Osteoblast (primary cell): ENCODE measurements around the gene SIL1. TPM values are rescaled to one million over a fixed set of nuclear protein-coding genes. Genes with fewer than 3 reads are reported as not detected.

Experiments used
- DNase-seq: peaks from one replicate; pipeline ENCODE4 v3.0.0; 2011; ENCODE audit warnings: low spot score, mixed read lengths; ENCODE audit not compliant: insufficient read length; ENCODE audit errors: missing footprints
- H2AFZ ChIP-seq: 2 replicates; pipeline ENCODE4 v1.6.0; 2011; ENCODE audit warnings: mild to moderate bottlenecking, low read length
- H3K27ac ChIP-seq: 2 replicates; pipeline ENCODE4 v1.5.1; 2011; ENCODE audit warnings: mild to moderate bottlenecking, low read depth, low read length, moderate library complexity
- H3K27me3 ChIP-seq: 2 replicates; pipeline ENCODE4 v1.6.0; 2012; ENCODE audit warnings: mild to moderate bottlenecking, control low read depth, inconsistent platforms, low read length, moderate library complexity; ENCODE audit not compliant: insufficient read depth
- H3K36me3 ChIP-seq: 2 replicates; pipeline ENCODE4 v1.5.1; 2011; ENCODE audit warnings: mild to moderate bottlenecking, low read length, control low read depth, moderate library complexity; ENCODE audit not compliant: insufficient read depth
- H3K4me1 ChIP-seq: 2 replicates; pipeline ENCODE4 v1.5.1; 2011; ENCODE audit warnings: mild to moderate bottlenecking, low read length, control low read depth, moderate library complexity; ENCODE audit not compliant: insufficient read depth
- H3K4me2 ChIP-seq: 2 replicates; pipeline ENCODE4 v1.6.0; 2011; ENCODE audit warnings: mild to moderate bottlenecking, low read length; ENCODE audit not compliant: insufficient read depth
- H3K4me3 ChIP-seq: fragments of 200-600 bp; sonication (generic); 3 replicates; pipeline ENCODE4 v1.5.1; 2012; ENCODE audit warnings: mild to moderate bottlenecking, low read length, inconsistent platforms; ENCODE audit not compliant: insufficient read depth
- H3K79me2 ChIP-seq: 2 replicates; pipeline ENCODE4 v1.6.0; 2012; ENCODE audit warnings: mild to moderate bottlenecking, low read length, control low read depth, inconsistent platforms; ENCODE audit not compliant: insufficient read depth
- H3K9me3 ChIP-seq: 2 replicates; pipeline ENCODE4 v1.5.1; 2011; ENCODE audit warnings: low read depth, low read length, control low read depth
- H4K20me1 ChIP-seq: 2 replicates; pipeline ENCODE4 v1.6.0; 2012; ENCODE audit warnings: mild to moderate bottlenecking, low read length, control low read depth; ENCODE audit not compliant: insufficient read depth
- CTCF ChIP-seq: IDR thresholded peaks from 2 replicates; pipeline ENCODE4 v1.5.1; 2011; ENCODE audit warnings: mild to moderate bottlenecking, low read depth, low read length, moderate library complexity; ENCODE audit errors: extremely low read depth
- total RNA-seq: library from RNA; depleted of rRNA; stranded (reverse); fragments of >200 nt; gene quantifications from 2 replicates; pipeline ENCODE4 v1.2.3, GENCODE V29; 2012

The SIL1 gene
- total RNA-seq, 1 donor, result 65.1 TPM

DNA sequence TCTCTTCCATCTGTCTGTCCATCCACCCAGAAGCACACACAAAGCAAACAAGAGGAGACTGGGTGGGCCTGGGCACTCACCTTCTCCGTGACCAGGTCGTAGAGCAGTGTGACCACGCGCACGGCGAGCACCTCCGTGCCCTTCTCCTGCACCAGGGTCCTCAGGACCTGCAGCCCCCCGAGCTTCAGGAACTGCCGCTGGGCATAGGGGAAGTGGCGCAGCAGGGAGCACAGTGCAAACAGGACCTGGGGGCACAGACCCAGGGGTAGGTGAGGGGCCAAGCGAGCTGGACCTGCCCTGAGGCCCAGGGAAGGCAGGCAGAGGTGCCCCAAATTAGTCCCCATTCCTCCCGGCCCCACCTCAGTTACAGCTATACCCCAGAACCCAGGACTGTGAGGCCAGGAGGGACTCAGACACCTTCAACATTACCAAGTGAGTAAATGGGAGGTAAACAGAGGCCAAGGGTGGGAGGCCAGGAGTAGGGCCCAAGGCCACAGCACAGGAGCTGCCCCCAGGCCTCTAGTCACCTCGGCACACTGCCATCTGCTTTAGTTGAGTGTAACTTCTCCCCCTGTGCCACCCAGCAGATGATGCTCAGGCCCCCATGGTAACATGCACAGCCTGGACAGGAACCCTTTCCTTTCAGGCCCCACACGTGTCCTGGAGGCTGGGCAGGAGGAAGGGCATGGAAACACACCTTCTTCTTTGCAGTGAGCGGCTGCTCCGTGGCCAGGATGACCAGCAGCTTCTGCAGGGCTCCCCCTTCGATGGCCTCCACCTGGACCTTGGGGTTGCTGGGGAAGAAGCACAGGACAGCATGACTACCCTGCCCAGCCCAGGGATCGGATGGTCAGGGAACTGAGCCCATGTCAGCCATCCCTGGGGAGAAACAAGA is 246.8 kb downstream of the SIL1 start:
- TF ChIP-seq CTCF, result no peak
- Histone ChIP-seq H3K27me3 (no peaks in the 10 kb centered on the region), H3K4me2 (no peak overlapping the region), H3K9me3 (no peaks in the 10 kb centered on the region), H3K4me3 (no peak overlapping the region), H2AFZ (no peak overlapping the region), H3K27ac (no peak overlapping the region), H3K79me2 (no peaks in the 10 kb centered on the region), H4K20me1 (peaks cover 4% of the 10 kb centered on the region), H3K4me1 (peaks cover 11% of the 10 kb centered on the region), H3K36me3 (peaks cover 9% of the 10 kb centered on the region)
- no peak for DNase-seq

DNA sequence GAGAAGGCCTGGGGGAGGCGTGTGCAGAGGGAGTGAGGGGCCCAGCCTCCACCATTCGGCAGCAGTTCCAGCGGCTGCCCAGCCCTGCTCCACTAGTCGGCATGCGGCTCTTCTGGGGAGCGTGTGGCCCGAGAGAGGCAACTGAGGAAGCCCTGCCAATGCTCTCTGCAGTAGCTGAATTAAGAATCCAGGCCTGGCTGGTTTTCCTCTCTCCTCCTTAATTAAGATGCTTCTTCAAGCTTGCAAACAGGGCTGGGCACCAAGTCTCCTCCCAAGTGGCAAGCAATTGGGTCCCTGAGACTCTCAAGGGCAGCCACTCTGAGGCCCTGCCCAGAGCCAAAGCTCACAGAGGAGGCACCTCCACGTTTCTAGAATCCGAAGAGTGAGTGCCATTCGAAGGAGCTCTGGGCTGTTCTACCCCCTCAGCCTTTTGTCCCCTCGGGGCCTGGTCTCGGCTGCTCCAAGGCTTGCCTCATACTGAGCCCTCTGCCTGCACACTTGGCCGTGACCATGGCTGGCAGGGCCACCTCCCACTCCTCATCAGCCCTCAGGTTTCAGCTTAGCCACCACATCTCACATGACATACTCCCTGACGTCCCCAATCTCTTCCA is 247.6 kb downstream of the SIL1 start:
- H3K4me2 ChIP-seq, result no peak overlapping the region
- H3K4me1 ChIP-seq, result peaks cover 11% of the 10 kb centered on the region
- TF ChIP-seq CTCF, result no peak
- H3K27ac ChIP-seq, result no peak overlapping the region
- no peak overlapping the region for H2AFZ ChIP-seq
- H3K27me3 ChIP-seq, result no peaks in the 10 kb centered on the region
- no peaks in the 10 kb centered on the region for H3K79me2 ChIP-seq
- peak; percentile 65 for DNase-seq
- H3K4me3 ChIP-seq, result no peak overlapping the region
- peaks cover 4% of the 10 kb centered on the region for H4K20me1 ChIP-seq
- H3K36me3 ChIP-seq, result peaks cover 5% of the 10 kb centered on the region
- no peaks in the 10 kb centered on the region for H3K9me3 ChIP-seq

DNA sequence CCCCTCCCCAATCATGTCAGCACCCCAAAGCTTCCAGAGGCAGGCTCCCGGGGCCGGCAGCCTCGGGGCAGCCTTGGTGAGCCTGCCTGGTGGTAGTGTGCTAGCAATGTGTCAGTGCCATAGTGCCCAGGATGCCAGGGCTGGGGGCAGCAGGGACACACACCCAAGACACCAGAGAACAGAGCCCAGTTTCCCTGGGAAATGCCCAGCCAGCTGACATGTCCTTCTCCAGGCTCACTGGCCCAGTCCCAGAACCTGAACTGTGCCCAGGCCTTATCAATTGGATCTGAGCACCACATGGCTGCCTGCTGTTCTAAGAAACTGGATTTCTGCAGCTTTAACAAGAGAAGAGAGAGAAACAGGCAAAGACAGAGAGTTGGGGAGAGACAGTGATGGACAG is 248.2 kb downstream of the SIL1 start:
- TF ChIP-seq CTCF, result no peak
- DNase-seq, result peak; percentile 87
- Histone ChIP-seq H3K36me3 (peaks cover 4% of the 10 kb centered on the region), H2AFZ (no peak overlapping the region), H3K4me1 (peaks cover 11% of the 10 kb centered on the region), H3K79me2 (no peaks in the 10 kb centered on the region), H4K20me1 (peaks cover 4% of the 10 kb centered on the region), H3K9me3 (no peaks in the 10 kb centered on the region), H3K4me3 (no peak overlapping the region), H3K27ac (no peak overlapping the region), H3K27me3 (no peaks in the 10 kb centered on the region), H3K4me2 (no peak overlapping the region)

DNA sequence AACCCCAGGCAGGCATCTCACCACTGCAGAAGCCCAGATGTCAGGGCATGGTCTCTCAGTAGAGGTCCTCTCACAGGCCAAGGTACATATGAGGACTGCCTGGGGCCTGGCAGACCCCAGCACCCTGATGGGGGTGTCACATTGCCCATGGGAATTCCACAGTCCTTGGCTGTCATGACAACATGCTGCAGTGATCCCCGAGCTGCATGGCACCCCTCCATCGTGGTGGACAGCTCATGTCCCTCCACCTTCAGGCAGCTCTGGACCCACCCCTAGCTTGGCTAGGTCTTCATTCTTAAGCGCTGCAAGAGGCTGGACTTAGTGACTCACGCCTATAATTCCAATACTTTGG is 249.0 kb downstream of the SIL1 start:
- Histone ChIP-seq H3K9me3 (no peaks in the 10 kb centered on the region), H4K20me1 (peaks cover 6% of the 10 kb centered on the region), H3K27me3 (no peaks in the 10 kb centered on the region), H3K27ac (no peak overlapping the region), H3K4me1 (peaks cover 11% of the 10 kb centered on the region), H3K4me3 (no peak overlapping the region), H3K79me2 (no peaks in the 10 kb centered on the region), H3K4me2 (no peak overlapping the region), H2AFZ (no peak overlapping the region), H3K36me3 (peaks cover 4% of the 10 kb centered on the region)
- DNase-seq, result no peak
- no peak for TF ChIP-seq CTCF
